Right lobe of liver (tissue), 6 donors: ENCODE data around the gene KCNQ1. TPM values are rescaled to one million over a fixed set of nuclear protein-coding genes. Genes with fewer than 3 reads are reported as not detected.

Experiments used
- ATAC-seq, 4 donors: fragments of 200-7000 bp; cut with Tn5 transposase; one replicate each; pipeline ENCODE4 v1.9.1; 2020; ENCODE audit warnings: mild to moderate bottlenecking in 4 of 4, moderate library complexity in 4 of 4
- DNase-seq, 3 donors: peaks; one replicate each; pipeline ENCODE4 v3.0.0-alpha.2; 2020
- H3K27ac ChIP-seq, 3 donors: fragments of 200-600 bp; one replicate each; pipeline ENCODE4 v1.8.0; 2022
- H3K27me3 ChIP-seq, 2 donors: fragments of 200-600 bp; one replicate each; pipeline ENCODE4 v1.8.0; 2022
- H3K36me3 ChIP-seq, 4 donors: fragments of 200-600 bp; sonication (generic) in 1 of 4; one replicate each; pipeline versions ENCODE4 v1.5.1 to v1.8.0; 2017 to 2022; ENCODE audit warnings: control low read depth in 1 of 4
- H3K4me1 ChIP-seq, 4 donors: fragments of 200-600 bp; sonication (generic) in 1 of 4; one replicate each; pipeline versions ENCODE4 v1.5.1 to v1.8.0; 2017 to 2022; ENCODE audit warnings: control low read depth in 1 of 4
- H3K4me3 ChIP-seq, 3 donors: fragments of 200-600 bp; one replicate each; pipeline ENCODE4 v1.8.0; 2022
- H3K9me3 ChIP-seq, 4 donors: fragments of 200-600 bp; sonication (generic) in 1 of 4; one replicate each; pipeline versions ENCODE4 v1.5.1 to v1.8.0; 2017 to 2022; ENCODE audit warnings: control low read depth in 1 of 4
- CTCF ChIP-seq, 4 donors: fragments of 200-600 bp in 3 of 4; fragments of 450-650 bp in 1 of 4; IDR thresholded peaks; one replicate each; pipeline versions ENCODE4 v1.5.1 to v1.8.0; 2016 to 2022; ENCODE audit warnings: antibody characterized with exemption in 4 of 4, mild to moderate bottlenecking in 2 of 4
- POLR2A ChIP-seq: fragments of 450-650 bp; IDR thresholded peaks from one replicate; pipeline ENCODE4 v1.6.1; 2017; ENCODE audit warnings: antibody characterized with exemption, mild to moderate bottlenecking
- WGBS: methylation state at CpG from one replicate; pipeline ENCODE4 v1.1.6; 2018; ENCODE audit warnings: low coverage, low lambda C conversion rate; ENCODE audit not compliant: insufficient coverage; ENCODE audit errors: missing lambda C conversion rate; 5-methylcytosine and 5-hydroxymethylcytosine counted together
- intact Hi-C, 2 donors: fragments of 100-400 bp; cut with DNase I; formaldehyde crosslinking; loops; one replicate each; pipeline versions ENCODE4 v1.11.2 to v1.14.1; 2022
- total RNA-seq, 6 experiments: library from RNA; depleted of rRNA in 2 of 6; stranded (reverse); fragments of >200 nt in 2 of 6; fragmentation: NEBNext Ultra II Directional in 3 of 6; extraction: Animal tissue kit (Norgen Biotek cat#: 25700) in 3 of 6; gene quantifications; one replicate each; pipeline versions ENCODE4 v1.1.0 to v1.2.4, GENCODE V29; 2016 to 2023
- donor health status: DM: no; HTN: yes; CAD: no.
- donor health status: DM: no; HTN: no; CAD: no.
- donor health status: DM: no; HTN: no; CAD: no.
- donor health status: DM: no; HTN: yes; CAD: no.
- donor health status: DM: no; HTN: yes; CAD: no.

Gene KCNQ1
- total RNA-seq, 6 experiments from 2014 or later: 0.61 to 2.4 (median 1.8) TPM

GRCh38 chr11:2609345-2609744 lies 164.5 kb downstream of the KCNQ1 start:
- no peak overlapping the region for H3K4me3 ChIP-seq
- H3K27me3 ChIP-seq: no peaks in the 10 kb centered on the region
- no peak overlapping the region for H3K27ac ChIP-seq
- 74% methylated on average over 2 of the region's 2 CpGs for WGBS
- intact Hi-C loops: no loop called here
- ATAC-seq (no peak), DNase-seq (no peak)
- TF ChIP-seq POLR2A: no peak
- no peak for TF ChIP-seq CTCF (IDR thresholded peaks at IDR 0.05)
- H3K4me1 ChIP-seq: no peaks in the 10 kb centered on the region
- H3K36me3 ChIP-seq: no peaks in the 10 kb centered on the region
- H3K9me3 ChIP-seq: no peaks in the 10 kb centered on the region

- no peaks in the 10 kb centered on the region for H3K9me3 ChIP-seq
- no peaks in the 10 kb centered on the region for H3K36me3 ChIP-seq
- no peaks in the 10 kb centered on the region for H3K27me3 ChIP-seq
- 64% methylated on average over 4 of the region's 4 CpGs for WGBS
- no peaks in the 10 kb centered on the region for H3K4me1 ChIP-seq
- TF ChIP-seq CTCF (IDR thresholded peaks at IDR 0.05): peak in 1 of 4 donors; percentile 7
- no peak for TF ChIP-seq POLR2A
- H3K4me3 ChIP-seq: no peak overlapping the region
- ATAC-seq (peak in 3 of 4 donors; percentile 45 to 97 (median 69)), DNase-seq (peak in 1 of 3 donors; percentile 38)
- intact Hi-C loops: no loop called here
- no peak overlapping the region for H3K27ac ChIP-seq
These were observed 168.2 kb downstream of the KCNQ1 start for GRCh38 chr11:2612884-2613571.

- Histone ChIP-seq H3K9me3 (no peaks in the 10 kb centered on the region), H3K36me3 (no peaks in the 10 kb centered on the region), H3K4me1 (no peaks in the 10 kb centered on the region), H3K27ac (no peak overlapping the region), H3K4me3 (no peak overlapping the region), H3K27me3 (no peaks in the 10 kb centered on the region)
- TF ChIP-seq POLR2A: no peak
- ATAC-seq (peak in 1 of 4 donors; percentile 36), DNase-seq (no peak)
- intact Hi-C loops: no loop called here
- WGBS: 21% methylated on average over 3 of the region's 3 CpGs
These were observed 177.1 kb downstream of the KCNQ1 start for GRCh38 chr11:2621894-2622293.

- TF ChIP-seq POLR2A: no peak
- no peak for TF ChIP-seq CTCF (IDR thresholded peaks at IDR 0.05)
- 47% methylated on average over 3 of the region's 3 CpGs for WGBS
- H3K27ac ChIP-seq: no peak overlapping the region
These were observed 180.4 kb downstream of the KCNQ1 start for GRCh38 chr11:2625183-2625582.

GRCh38 chr11:2630679-2631078 lies 185.9 kb downstream of the KCNQ1 start:
- no peak for TF ChIP-seq CTCF (IDR thresholded peaks at IDR 0.05)
- WGBS: 92% methylated on average over 1 of the region's 1 CpG
- Histone ChIP-seq H3K27me3 (no peaks in the 10 kb centered on the region), H3K4me3 (no peak overlapping the region), H3K36me3 (no peaks in the 10 kb centered on the region), H3K9me3 (peaks cover 0 to 20% (median 6%) of the 10 kb centered on the region in 4 donors), H3K27ac (no peak overlapping the region), H3K4me1 (no peaks in the 10 kb centered on the region)
- intact Hi-C loops: no loop called here
- ATAC-seq (no peak), DNase-seq (no peak)

More at GRCh38 chr11:2625183-2625582, 180.4 kb downstream of the KCNQ1 start:
- no peaks in the 10 kb centered on the region for H3K4me1 ChIP-seq
- no peaks in the 10 kb centered on the region for H3K36me3 ChIP-seq
- peaks cover 0 to 7% (median under 1%) of the 10 kb centered on the region in 4 donors for H3K9me3 ChIP-seq
- DNase-seq: no peak
- no peak overlapping the region for H3K4me3 ChIP-seq
- intact Hi-C loops: no loop called here
- no peaks in the 10 kb centered on the region for H3K27me3 ChIP-seq
- no peak for ATAC-seq
